ENCODE data around the gene TEX264.
A peak's percentile ranks its signal among the peaks of the same experiment; 100 is the strongest.
"Not testable (repeated sequence)": the region's sequence is repeated elsewhere in the genome, so short reads cannot be mapped to it uniquely, and the experiment has no call there.

TEX264 gene

DNA sequence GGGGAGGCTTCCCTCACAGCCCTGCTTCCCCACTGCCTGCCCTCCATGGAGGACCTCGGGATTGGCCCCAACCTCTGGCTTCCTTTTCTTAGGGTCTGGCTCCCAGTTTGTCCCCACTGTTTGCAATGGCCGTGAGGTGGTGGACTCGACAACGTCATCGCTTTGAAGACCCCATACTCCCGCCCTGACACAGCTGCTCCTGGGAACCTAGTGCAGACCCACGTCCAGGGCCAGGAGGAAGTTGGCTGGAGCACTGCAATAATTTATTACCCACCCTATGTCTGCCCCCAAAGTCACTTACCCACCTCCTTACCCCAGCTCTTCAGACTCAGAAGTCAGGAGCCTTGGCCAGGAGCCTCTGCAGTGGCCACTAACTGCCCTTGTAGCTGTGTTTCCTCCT lies 46.9 kb downstream of the TEX264 start:
- DNase-seq: no peak

DNA sequence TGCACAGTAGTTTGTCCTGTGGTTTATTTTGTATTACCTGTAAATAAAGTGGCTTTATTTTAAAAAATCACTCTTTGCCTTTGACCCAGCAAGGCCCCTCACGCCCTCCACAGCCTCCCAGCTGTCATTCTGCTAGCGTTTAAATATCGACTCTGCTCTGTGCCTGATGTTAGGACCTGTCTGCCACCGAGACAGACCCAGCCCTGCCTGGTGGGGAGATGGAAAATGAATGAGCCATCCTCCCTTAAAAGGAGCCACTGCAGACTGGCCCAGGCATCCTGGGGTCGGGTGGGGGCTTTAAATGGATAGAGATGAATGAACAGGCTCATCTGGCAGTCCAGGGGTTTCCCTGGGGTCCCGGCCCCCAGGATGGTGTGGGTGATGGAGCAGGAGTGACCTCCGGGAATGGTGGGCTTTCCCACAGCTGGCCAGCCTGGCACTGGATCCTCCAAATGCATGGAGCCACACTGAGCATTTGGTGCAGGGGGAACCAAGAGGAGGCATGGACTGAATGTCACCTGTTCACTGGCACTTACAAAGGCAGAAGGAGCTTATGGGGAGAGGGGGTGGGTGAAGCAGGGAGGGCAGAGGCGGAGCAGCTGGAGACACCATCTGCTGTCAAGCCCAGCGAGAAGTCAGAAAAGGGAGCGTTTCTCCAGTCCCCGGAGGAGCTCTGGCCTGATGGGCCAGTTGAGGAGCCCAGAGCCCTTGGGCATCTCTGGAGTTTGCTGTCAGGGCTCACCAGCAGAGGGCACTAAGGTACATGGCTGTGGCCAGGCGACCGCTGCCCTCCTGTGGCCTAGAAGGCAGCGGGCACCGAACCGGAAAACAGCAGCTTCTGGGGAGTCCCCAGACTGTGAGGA lies 47.7 kb downstream of the TEX264 start:
- DNase-seq: peak; percentile 52

DNA sequence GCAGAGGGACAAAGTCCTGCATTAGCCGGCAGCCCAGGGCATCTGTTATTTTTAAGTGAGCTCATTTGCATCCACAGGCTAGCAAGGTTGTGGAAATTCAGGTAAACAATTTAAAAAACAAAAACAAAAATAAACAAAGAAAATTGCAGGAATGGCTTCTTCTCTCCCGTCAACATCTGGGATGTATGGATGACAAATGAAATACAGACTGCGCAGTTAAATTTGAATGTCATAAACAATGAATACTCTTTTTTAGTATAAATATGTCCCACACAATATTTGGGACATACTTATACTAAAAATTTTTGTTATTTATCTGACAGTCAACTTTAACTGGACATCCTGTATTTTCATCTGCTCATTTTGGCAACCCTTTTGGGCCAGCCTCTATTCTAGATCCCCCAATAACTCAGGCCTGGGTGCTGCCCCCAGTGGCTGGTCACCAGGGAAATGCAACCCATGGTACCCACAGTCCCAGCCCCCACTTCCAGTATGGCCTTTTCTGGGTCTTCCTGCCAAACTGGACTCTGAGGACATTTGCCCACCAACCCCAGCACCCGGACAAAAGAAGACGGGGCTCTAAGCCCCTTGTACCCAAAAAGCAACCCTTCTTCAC lies 48.5 kb downstream of the TEX264 start:
- DNase-seq: no peak

DNA sequence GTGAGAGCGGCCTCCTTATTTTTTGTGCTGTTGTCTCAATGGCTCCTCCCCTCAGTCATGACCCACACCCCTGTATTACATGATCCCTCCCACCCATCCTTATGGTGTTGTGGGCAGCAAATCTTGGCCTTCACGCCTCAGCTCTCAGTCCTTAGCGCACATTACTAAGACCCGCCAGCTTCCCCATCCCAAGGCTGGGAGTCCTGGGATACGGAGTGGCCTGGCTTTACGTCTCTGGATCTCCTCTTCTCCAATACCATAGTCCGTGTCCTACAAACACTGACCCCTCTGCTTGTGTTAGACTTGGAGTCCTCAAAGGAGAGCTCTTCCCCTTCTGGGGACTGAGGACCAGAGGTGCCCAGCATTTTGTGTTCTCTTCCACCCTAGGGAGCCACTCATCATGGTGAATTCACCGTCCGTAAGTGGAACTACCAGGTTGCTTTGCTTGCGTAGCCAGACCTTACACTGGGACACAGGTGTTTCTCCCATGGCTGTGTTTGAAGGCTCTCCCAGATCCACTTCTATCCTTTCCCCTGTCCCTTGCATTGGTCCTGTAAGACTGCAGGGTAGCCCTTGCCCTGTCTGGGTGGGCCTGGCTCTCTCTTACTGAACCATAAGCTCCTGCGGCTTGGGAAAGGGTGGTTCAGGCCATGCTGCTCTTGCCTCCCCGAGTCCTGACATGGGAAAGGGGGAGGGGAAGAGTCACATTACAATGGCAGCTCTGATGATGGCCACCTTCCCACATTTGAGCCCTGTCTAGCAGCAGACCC lies 49.4 kb downstream of the TEX264 start:
- no peak for DNase-seq

DNA sequence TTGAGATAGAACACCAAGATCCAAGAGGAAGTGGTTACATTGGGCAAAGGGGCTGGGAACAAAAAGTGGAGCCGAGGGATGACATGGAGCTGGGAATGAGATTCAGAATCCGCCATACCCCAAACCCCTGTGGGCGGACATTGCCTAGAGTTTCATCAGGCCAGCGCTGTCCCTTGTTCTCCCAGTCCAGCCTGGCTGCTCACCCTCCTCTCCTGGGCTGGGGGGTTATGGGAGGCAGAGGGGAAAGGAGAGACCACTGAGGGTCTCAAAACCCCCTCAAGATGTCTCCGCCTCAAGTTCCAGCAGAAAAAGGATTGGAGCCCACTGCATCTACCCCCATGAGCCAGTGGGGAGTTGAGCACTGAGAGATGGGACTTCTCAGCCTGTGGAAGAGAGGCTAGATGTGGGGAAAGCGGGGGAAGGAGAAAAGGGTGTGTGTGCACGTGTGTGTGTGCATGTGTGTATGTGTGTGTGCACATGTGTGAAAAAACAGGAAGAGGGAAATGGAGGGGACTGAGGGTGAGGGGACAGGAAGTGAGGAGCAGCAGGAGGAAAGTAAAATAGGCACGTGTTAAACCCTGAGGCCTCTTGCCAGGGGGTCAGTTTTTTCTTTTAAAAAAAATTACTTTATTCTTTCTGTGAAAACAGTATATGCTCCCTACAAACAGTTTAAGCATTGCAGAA lies 50.2 kb downstream of the TEX264 start:
- no peak for DNase-seq

DNA sequence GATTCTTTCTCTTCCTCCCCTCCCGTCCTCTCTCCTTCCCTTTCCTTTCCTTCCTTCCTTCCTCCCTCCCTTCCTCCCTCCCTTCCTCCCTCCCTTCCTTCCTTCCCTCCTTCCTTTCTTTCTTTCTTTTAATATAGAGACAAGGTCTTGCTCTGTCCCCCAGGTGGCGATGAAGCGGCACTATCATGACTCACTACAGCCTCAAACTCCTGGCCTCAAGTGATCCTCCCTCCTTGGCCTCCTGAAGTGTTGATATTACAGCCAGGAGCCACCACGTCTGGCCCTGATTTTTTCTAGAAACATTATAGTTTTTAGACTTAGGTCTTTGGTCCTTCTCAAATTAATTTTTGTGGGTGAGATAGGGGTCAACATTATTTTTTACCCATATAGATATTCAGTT lies 51.3 kb downstream of the TEX264 start:
- DNase-seq: no peak

DNA sequence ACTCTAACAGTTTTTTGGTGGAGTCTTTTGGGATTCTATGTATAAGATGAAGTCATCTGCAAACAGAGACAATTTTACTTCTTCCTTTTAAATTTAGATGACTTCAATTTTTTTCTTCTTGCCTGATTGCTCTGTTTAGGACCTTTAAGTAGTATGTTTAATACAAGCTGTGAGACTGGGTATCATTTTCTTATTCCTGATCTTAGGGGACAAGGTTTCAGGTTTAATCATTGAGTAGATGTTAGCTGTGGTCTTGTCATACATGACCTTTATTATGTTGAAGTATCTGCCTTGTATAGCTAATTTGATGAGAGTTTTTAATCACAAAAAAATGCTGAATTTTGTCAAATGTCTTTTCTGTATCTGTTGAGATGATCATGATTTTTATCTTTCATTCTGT lies 56.4 kb downstream of the TEX264 start:
- no peak for DNase-seq

DNA sequence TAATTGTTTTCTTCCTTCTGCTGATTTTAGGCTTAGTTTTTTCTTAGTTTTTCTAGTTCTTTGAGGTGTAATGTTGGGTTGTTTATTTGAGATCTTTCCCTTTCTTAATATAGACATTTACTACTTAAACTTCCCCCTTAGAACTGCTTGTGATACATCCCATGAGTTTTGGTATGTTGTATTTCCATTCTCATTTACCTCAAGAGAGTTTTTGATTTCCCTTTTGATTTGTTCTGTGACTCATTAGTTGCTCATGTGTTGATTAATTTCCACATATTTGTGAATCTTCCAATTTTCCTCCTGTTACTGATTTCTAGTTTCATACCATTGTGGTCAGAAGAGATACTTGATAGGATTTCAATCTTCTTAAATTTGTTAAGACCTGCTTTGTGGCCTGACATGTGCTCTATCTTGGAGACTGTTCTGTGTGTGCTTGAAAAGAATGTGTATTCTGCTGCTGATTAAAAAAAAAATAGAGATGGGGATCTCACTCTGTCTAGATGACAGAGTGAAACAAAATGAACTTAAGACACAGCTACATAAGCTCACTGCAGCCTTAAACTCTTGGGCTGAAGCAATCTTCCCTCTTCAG lies 58.1 kb downstream of the TEX264 start:
- no peak for DNase-seq

DNA sequence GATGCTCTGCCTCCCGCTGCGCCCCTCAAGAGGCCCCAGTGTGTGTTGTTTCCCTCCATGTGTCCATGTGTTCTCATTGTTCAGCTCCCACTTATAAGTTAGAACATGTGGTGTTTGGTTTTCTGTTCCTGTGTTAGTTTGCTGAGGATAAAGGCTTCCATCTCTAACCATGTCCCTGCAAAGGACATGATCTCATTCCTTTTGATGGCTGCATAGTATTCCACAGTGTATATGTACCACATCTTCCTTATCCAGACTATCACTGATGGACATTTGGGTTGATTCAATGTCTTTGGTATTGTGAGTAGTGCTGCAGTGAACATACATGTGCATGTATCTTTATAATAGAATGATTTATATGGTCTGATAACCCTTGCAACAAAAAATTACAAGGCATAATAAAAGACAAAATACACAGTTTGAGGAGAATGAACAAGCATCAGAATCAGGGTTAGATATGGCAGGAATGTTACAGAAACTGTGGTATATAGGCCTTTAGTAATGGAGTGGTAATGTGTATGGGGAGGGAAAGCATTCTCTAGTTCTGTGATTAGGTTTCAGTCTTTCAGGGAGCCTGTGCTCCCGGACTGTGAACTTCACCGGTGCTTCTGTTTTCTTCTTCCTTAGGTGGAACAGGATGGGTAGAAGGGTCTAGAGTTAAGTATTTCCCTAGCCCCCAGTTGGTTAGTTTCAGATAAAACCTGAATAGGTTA lies 63.0 kb downstream of the TEX264 start:
- no peak for DNase-seq

DNA sequence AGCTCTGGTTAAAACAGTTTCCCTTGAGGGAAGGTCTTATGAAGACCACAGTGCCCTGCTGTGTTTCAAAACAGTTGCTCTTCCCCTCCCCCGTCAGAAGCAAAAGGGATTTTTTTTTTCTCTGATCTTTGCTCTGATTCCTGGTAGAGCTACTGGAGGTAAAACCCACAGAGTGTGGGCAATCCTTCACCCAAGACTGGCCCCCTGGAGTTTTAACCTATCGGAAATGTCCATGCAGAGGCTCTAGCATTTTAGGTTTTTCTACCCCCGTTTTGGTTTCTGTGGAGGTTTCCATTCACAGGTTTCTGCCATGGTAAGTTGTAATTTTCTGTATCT lies 63.5 kb downstream of the TEX264 start:
- DNase-seq: no peak

DNA sequence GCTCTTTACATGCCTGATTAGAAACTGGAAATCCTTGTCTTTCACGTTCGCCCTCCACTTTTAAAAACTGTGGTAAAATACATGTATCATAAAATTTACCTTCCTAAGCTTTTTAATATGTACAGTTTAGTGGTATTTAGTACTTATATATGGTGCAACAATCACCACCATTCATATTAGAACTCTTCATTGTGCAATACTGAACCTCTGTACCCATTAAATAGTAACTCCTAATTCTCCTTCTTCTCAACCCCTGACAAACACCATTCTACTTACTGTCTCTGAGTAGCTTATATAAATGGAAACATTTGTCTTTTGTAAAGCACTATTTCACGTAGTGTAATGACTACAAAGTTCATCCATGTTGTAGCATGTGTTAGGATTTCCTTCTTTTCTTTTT lies 64.0 kb downstream of the TEX264 start:
- no peak for DNase-seq

DNA sequence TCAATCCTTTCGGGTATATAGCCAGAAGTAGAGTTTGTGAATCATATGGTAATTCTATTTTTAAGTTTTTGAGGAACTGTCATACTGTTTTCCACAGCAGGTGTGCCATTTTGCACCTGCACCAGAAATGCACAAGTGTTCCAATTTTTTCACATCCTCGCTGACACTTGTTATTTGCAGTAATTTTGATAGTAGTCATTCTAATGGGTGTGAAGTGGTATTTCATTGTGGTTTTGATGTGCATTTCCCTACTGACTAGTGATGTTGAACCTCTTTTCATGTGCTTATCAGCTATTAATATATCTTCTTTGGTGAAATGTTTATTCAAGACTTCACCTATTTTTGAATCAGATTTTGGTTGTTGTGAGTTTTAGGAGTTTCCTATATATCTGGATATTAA lies 64.9 kb downstream of the TEX264 start:
- no peak for DNase-seq

DNA sequence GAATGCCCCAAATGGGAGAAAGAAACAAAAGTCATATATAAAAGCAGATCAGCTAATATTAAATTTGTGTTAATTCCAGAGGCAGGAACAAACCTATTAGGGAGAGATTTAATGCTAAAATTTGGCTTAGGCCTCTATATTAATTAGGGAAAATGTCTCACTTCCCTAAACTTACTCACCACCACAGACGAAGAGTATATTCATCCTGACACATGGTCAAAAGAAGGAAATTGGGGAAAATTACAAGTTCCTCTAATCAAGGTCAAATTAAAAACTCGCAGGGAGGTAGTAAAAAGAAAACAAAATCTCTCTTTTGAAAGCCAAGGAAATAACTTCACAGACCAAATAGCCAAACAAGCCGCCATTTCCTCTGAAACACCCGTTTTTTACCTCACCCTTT lies 68.1 kb downstream of the TEX264 start:
- DNase-seq: no peak

DNA sequence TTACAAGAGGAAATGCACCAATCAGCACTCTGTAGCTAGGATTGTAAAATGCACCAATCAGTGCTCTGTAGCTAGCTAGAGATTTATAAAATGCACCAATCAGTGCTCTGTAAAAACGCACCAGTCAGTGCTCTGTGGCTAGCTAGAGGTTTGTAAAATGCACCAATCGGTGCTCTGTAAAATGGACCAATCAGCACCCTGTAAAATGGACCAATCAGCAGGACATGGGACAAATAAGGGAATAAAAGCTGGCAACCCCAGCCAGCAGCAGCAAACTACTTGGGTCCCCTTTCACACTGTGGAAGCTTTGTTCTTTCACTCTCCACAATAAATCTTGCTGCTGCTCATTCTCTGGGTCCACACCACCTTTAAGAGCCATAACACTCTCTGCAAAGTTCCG lies 71.3 kb downstream of the TEX264 start:
- not testable (repeated sequence) for DNase-seq

DNA sequence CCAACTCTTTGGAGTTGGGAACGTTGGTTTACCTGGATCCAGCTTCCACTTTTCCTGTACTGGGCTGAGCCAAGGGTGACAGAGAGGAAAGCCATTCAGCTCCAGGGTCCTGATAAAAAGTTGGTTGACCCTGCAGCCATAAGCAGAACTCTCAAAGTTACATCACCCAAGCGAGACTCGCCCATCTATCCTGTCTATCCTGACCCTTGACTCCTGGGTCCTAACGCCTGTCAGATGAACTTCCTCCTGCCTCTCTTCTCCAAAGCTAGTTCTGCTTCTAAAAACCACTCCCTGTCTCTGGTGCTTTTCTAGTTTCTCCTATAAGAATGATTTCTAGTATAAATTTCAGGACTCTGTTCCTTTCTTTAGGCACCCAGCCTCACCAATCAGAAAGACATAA lies 71.9 kb downstream of the TEX264 start:
- DNase-seq: not testable (repeated sequence)

DNA sequence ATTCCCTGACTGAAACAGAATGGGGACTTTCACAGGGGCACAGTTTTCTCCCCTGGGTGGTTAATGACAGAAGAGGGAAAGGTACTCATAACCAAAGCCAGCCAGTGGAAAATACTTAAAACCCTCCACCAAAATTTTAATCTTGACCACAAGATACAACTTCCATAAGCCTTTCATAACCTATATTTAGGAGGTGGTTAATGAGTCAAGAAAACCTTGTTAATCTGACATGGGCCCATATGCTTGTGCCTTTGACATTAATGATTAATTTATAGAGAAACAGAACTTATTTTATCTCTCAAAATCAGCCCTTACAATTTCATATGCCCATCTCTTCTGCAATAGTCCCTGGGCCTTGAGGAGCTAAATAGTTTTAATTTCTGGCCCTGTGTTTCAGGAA lies 76.8 kb downstream of the TEX264 start:
- DNase-seq: no peak

DNA sequence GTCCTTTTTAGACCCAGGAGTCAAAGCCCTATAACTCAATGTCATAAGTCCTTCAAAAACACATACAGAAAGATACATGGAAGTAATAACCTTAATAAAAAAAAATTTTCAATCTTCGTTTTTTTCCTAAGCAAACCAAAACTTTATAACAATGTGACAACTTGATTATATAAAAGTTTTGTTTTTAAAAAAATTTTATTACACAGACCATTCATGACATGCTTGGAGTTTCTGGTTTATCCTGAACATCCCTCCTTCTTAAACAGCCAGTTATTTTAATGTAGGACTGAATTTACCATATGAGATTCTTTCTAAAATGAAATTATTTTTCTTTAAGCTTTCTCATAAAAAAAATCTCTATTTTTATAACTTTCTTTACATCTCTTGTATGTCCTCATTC lies 77.3 kb downstream of the TEX264 start:
- no peak for DNase-seq

DNA sequence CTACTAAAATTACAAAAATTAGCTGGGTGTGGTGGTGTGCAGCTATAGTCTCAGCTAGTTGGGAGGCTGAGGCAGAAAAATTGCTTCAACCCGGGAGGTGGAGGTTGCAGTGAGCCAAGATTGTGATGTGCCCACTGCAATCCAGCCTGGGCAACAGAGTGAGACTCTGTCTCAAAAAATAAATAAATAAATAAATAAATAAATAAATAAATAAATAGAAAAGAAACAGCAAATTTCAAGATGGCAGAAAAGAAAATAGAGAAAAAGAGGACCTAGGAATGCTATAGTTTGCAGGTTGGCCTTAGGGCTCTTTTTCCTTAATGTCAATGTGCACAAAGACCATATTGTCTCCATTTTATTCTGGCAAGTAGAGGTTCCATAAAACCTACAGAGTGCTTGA lies 79.8 kb downstream of the TEX264 start:
- no peak for DNase-seq

DNA sequence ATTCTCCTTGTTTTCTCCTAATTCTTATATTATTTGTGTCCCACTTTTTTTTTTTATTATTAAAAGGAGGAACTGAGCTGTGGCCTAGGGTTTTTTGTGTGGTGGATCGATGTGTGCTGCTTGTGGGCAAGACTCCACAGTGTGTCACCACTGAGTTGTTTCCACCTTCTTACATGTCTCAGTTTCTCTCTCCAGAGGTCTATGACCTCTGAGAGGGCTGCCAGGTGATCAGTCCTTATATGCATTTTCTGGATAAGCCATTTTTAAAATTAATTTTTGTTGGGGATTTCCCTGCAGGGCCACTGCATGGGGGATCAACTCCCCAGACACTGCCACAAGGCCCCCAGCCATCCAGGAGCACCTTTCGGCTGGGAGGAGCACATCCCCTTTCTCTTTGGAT lies 80.2 kb downstream of the TEX264 start:
- DNase-seq: no peak
